NCI-H1048 (cell line): ENCODE data around the gene DEFB131B.
"Not testable (repeated sequence)": the region's sequence is repeated elsewhere in the genome, so short reads cannot be mapped to it uniquely, and the experiment has no call there.

Experiments
- DNase-seq: peaks from one replicate; lab custom pipeline; 2025; lab: John Stamatoyannopoulos, UW

DEFB131B gene

DNA sequence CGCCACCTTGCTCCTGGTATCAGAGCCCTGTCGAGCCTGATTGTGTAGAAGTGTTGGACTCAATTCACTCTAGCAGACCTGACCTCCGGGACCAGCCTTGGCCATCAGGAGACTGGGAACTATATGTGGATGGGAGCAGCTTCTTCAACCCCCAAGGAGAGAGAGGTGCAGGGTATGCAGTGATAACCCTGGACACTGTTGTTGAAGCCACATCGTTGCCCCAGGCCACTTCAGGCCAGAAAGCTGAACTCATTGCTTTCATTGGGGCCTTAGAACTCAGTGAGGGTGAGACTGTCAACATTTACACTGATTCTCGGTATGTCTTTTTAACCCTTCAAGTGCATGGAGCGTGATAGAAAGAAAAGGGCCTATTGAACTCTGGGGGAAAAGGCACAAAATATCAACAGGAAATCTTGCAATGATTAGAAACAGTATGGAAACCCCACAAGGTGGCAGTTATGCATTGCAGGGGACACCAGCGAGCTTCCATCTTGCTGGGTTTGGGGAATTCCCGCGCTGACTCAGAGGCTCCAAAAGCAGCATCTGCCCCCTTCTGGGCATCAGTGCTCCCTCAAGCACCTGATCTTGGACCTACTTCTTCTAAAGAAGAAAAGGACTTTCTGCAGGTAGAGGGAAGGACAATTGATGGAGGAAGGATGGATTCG is 33.2 kb downstream of the DEFB131B start:
- not testable (repeated sequence) for DNase-seq

DNA sequence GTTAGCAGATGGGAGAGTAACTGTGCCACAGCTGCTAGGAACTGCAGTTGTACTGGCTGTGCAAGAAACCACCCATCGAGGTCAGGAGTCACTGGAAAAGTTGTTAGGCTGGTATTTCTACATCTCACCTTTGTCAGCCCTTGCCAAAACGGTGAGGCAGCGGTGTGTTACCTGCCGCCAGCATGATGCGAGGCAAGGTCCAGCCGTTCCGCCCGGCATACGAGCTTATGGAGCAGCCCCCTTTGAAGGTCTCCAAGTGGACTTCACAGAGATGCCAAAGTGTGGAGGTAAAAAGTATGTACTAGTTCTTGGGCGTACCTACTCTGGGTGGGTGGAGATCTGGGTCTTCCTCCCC is 33.7 kb downstream of the DEFB131B start:
- not testable (repeated sequence) for DNase-seq

DNA sequence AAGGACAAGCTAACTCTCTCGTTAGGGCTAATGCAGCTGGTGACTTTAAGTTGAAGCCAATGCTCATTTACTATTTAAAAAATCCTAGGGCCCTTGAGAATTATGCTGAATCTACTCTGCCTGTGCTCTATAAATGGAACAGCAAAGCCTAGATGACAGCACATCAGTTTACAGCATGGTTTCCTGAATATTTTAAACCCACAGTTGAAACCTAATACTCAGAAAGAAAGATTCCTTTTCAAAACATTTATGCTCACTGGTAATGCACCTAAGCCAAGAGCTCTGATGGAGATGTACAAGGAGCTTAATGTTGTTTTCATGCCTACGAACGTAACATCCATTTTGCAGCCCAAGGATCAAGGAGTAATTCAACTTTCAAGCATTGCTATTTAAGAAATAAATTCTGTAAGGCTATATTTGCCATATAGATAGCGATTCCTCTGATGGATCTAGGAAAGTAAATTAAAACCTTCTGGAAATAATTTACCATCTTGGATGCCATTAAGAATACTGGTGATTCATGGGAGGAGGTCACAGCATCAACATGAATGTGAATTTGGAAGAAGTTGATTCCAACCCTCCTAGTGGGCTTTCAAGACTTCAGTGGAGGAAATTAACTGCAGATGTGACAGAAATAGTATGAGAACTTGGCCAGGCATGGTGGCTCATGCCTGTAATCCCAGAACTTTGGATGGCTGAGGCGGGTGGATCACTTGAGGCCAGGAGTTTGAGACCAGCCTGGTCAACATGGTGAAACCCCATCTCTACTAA is 35.7 kb downstream of the DEFB131B start:
- no peak for DNase-seq

DNA sequence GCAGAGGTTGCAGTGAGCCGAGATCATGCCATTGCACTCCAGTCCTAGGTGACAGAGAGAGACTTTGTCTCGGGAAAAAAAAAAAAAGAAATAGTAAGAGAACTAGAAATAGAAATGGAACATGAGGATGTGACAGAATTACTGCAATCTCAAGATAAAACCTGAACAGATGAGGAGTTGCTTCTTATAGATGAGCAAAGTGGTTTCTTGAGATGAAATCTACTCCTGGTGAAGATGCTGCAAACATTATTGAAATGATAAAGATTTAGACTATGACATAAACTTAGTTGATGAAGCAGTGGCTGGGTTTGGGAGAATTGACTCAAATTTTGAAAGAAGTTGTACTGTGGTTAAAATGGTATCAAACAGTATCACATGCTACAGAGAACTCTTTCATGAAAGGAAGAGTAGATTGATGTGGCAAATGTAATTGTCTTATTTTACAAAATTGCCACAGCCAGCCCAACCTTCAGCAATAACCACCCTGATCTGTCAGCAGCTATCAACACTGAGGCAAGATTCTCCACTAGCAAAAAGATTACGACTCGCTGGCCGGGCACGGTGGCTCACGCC is 36.5 kb downstream of the DEFB131B start:
- no peak for DNase-seq

DNA sequence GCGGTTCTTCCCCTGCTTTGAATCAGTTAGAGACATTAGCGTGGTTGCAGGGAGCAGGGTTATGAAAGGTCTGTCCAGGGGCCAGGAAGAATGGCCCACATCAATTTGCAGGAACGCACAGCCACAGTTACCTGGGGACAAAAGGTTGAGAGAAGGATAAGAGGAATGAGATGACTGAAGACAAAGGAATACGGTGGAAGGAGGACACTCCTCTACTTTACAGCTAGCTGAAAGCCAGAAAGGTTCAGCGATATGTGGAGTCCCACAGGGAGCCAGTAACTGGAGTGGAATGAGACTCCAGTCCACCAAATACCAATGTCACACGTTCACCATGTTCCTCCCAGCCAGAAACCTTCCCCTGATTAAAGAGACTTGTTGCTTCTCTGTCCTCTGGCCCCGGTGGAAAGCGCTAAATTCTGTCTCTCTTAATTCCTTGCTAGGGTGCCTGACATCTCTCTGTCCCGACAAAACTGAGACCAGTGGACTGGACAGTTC is 39.4 kb downstream of the DEFB131B start:
- no peak for DNase-seq

DNA sequence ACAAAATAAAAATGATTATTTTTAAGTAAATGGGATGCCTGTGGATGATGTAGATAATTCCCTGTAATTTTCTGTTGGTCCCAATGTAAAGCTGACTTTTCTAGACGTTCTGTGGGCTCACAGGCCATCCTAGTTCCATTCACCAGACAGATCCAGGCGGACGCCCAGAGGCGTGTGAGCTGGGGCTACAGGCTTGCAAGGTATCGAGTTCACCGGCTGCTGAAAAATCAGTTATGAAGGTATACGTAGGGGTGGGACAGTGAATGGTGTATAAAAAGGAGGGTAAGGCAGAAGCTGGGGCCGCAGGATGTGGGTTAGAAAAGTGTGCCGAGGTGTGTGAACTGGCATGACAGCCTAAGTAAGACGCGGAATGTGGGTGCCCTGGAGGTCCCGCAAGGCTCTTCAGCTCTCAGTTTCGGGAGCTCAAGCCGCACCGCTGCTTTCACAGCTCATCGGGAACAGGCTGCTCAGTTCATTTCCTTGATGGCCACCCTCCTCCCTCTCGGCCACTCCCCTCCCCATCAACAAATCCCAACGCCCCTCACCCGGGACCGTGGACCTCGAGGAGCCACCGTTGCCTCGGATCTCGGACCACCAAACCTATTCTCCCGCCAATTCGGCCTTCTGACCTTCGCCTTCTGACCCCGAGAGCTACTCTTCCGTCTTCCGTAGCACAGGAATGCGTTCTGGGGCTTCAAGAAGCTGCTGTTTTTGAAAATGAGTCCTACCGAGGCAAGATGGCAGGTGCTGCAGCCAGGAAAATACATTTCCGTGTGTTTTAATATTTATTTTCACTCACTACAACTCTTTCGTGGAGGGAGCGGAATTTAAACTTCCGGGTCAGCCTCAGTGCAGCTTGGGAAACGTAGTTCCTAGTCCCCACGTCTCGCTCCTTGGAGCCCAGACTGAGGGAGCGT is 49.8 kb downstream of the DEFB131B start, which contains the start of gene XNDC1N:
TSS of gene XNDC1N (minus strand) at position 775 of the 917 bp plus-strand sequence. CDS start 5,241 bp downstream, outside the sequence.
- peak; percentile 73 for DNase-seq

DNA sequence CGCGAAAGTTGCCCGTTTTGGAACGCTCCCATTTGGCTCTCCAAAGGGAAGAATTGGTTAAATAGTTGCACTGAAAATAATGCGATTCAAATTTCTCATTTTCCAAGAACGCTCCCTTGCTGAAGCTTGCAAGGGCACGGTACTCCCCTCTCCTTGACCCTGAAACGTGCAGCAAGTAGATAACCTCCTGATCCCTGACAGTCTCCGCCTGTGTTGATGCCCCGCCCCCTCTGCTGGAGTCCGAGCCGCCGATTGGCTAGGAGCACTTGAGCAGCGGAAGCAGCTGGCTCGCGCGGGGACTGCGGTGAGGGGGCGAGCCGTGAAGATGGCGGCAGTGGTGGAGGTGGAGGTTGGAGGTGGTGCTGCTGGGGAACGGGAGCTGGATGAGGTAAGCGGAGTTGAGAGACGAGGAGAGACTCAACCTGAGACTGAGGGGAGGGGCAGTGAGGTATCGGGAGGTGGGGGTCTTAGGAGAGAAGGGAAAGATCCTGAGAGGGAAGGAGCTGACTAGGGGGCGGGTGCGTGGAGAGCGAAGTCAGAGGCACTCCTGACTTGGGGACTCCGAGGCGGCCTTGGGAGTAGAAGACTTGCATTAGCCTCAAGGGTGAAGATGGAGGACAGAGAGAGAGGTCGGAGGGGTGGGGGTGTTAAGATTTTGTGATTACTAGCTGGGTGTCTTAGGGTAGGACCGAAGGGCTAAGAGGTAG is 50.6 kb downstream of the DEFB131B start, which contains the start of gene RNF121:
TSS of gene RNF121 (plus strand) at position 310 of the 707 bp plus-strand sequence. CDS start at position 326, 16 bp downstream.
- DNase-seq = peak; percentile 79

DNA sequence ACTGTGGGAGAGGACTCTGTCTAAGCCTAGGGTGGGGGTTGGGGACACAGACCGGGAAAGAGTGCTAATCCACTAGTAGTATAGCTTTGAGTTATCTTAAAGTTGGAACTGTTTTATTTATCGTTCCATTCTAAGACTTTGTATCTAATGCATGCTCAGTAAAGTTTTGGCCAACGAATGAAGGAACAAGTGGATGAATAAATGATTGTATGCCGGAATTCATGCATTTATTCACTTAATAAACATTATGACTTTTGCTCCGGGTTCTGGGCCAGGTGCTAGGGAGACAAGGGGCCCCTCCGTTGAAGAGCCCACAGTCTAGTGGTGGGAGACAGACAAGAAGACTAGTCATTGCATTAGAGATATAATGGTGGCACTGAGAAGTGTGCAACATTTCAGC is 51.2 kb downstream of the DEFB131B start:
- DNase-seq = no peak

DNA sequence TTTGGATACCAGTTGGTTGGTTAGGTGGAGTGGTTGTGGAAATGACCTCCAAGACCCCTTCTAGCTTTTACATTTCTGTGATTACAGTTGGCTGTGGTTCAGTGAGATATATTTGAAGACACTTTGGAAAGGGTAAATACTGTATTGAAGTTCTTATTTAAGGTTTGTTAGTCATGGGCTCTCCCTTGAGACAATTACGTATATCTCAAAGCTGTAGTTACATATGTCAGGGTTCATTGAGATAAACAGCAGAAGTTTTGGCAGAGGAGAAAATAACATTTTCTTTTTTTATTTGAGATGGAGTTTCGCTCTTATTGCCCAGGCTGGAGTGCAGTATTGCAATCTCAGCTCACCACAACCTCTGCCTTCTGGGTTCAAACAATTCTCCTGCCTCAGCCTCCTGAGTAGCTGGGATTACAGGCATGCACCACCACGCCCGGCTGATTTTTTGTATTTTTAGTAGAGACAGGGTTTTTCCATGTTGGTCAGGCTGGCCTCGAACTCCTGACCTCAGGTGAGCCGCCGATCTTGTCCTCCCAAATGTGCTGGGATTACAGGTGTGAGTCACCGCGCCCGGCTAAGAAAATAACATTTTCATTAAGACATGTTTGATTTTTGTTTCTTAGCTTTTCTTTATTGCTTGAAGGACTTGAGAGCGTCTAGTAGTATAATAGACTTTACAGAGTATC is 52.4 kb downstream of the DEFB131B start:
- DNase-seq = no peak

DNA sequence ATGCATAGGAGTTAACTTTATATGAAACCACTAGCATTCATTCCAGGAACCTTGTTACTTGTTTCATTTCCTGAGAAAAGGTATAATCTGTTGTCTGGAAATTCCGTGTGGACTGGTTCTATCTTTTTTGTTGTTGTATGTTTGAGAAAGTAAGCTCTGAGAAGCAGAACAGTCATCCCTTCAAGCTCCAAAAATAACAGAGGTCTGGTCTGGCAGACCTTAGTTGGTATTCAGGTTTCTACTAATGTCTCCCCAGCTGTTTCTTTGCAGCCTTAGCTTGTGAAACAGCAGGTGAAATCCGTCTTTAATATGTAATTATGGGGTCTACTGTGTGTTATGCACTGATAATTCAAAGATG is 53.0 kb downstream of the DEFB131B start:
- no peak for DNase-seq

DNA sequence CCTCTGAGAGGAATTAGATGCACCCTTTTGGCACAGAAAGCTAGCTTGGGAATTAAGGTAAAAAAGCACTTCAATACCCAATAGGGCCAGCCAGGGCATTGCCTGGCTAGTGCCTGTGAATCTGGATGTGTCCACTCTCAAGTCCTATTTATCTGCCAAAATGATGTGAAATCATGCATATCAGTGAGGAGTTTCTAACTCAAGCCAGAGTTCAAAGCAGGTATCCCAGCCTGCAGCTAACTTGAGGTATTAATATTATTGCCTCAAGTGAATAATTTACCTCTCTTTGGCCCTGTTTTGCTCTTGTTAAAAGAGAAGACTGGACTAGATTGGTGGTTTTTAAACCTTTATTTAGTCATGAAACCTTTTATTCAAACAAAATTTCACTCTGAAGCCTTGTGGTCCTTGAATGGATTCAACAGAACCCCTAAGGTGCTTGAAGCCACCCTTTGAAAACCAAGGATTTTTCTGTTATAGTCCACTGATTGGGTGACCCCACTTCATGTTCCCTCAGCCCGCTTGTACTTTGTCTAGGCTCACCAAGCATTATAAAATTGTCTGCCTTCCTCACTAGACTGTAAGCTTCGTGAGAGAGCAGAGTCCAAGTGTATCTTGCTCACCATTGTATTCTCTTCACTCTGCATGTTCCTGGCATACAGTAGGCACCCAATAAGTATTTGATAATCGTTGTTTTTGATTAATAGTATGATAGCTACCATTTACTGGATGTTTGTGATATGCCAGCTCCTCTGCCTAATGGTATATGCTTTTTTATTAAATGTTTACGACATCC is 55.1 kb downstream of the DEFB131B start:
- no peak for DNase-seq
